HepG2 (cell line): ENCODE measurements around the gene NOC2L. TPM values are rescaled to one million over a fixed set of nuclear protein-coding genes. Genes with fewer than 3 reads are reported as not detected.

ENCODE experiments used
- E2F1 ChIP-seq: sonication (generic); formaldehyde crosslinking; IDR thresholded peaks from 2 replicates; pipeline ENCODE4 v1.5.0; 2020; ENCODE audit warnings: missing genetic modification reagents
- ELF1 ChIP-seq: sonication (generic); formaldehyde crosslinking; IDR thresholded peaks from 2 replicates; pipeline ENCODE4 v1.4.0; 2020; ENCODE audit warnings: missing genetic modification reagents
- FIP1L1 ChIP-seq: fragments of 200-400 bp; formaldehyde crosslinking; IDR thresholded peaks from 2 replicates; pipeline ENCODE4 v1.6.1; 2018; ENCODE audit warnings: low read depth, mild to moderate bottlenecking, low read length, moderate library complexity, borderline replicate concordance; ENCODE audit not compliant: insufficient read depth
- GMEB1 ChIP-seq: sonication (generic); formaldehyde crosslinking; IDR thresholded peaks from 2 replicates; pipeline ENCODE4 v1.5.1; 2020; ENCODE audit warnings: missing genetic modification reagents, mild to moderate bottlenecking, borderline replicate concordance
- HBP1 ChIP-seq: IDR thresholded peaks from 2 replicates; pipeline ENCODE4 v1.6.1; 2016; ENCODE audit warnings: low read depth, control low read depth
- MAFF ChIP-seq: IDR thresholded peaks from 2 replicates; pipeline ENCODE4 v1.6.1; 2011; ENCODE audit warnings: low read depth, low read length, improper control_type of control experiment
- NR2F6 ChIP-seq, 2 experiments: IDR thresholded peaks; 2 replicates each; pipeline ENCODE4 v1.6.1; 2016; ENCODE audit warnings: antibody characterized with exemption in 1 of 2, mild to moderate bottlenecking in 1 of 2
- RFX3 ChIP-seq: IDR thresholded peaks from 2 replicates; pipeline ENCODE4 v1.6.1; 2016; ENCODE audit warnings: missing biosample characterization, missing genetic modification reagents
- SIN3B ChIP-seq: fragments of 150-350 bp; IDR thresholded peaks from 2 replicates; pipeline ENCODE4 v1.6.1; 2014; ENCODE audit warnings: low read length
- TFDP1 ChIP-seq: IDR thresholded peaks from 2 replicates; pipeline ENCODE4 v1.6.1; 2016; ENCODE audit warnings: missing compliant biosample characterization, missing genetic modification reagents, borderline replicate concordance
- ZBTB7A ChIP-seq: sonication (generic); formaldehyde crosslinking; IDR thresholded peaks from 2 replicates; pipeline ENCODE4 v1.8.0; 2022; ENCODE audit warnings: mild to moderate bottlenecking, missing genetic modification reagents
- ZFP36 ChIP-seq: fragments of 150-350 bp; IDR thresholded peaks from 2 replicates; pipeline ENCODE4 v1.6.1; 2018; ENCODE audit warnings: borderline replicate concordance, low read length, low read depth; ENCODE audit not compliant: partially characterized antibody
- ZFP90 ChIP-seq: sonication (generic); formaldehyde crosslinking; IDR thresholded peaks from 2 replicates; pipeline ENCODE4 v1.8.0; 2022; ENCODE audit warnings: missing genetic modification reagents, mild to moderate bottlenecking, inconsistent platforms, borderline replicate concordance
- ZNF253 ChIP-seq: sonication (generic); formaldehyde crosslinking; IDR thresholded peaks from 2 replicates; pipeline ENCODE4 v1.8.0; 2022; ENCODE audit warnings: mild to moderate bottlenecking, missing genetic modification reagents, borderline replicate concordance
- ZNF329 ChIP-seq: sonication (generic); formaldehyde crosslinking; IDR thresholded peaks from 2 replicates; pipeline ENCODE4 v1.9.0; 2021; ENCODE audit warnings: low read depth, mild to moderate bottlenecking, missing genetic modification reagents
- ZNF501 ChIP-seq: sonication (generic); formaldehyde crosslinking; IDR thresholded peaks from 2 replicates; pipeline ENCODE4 v1.5.1; 2020; ENCODE audit warnings: mild to moderate bottlenecking, moderate library complexity, missing genetic modification reagents
- ZNF558 ChIP-seq: sonication (generic); formaldehyde crosslinking; IDR thresholded peaks from 2 replicates; pipeline ENCODE4 v1.9.0; 2022; ENCODE audit warnings: mild to moderate bottlenecking, missing genetic modification reagents, borderline replicate concordance
- ZNF589 ChIP-seq: sonication (generic); formaldehyde crosslinking; conservative IDR thresholded peaks from 2 replicates; pipeline ENCODE4 v1.8.0; 2022; ENCODE audit warnings: mild to moderate bottlenecking, moderate library complexity, missing genetic modification reagents
- ZNF605 ChIP-seq: sonication (generic); formaldehyde crosslinking; IDR thresholded peaks from 2 replicates; pipeline ENCODE4 v1.8.0; 2022; ENCODE audit warnings: mild to moderate bottlenecking, missing genetic modification reagents
- ZNF777 ChIP-seq: sonication (generic); formaldehyde crosslinking; IDR thresholded peaks from 2 replicates; pipeline ENCODE4 v1.4.0; 2020; ENCODE audit warnings: missing genetic modification reagents
- polyA plus RNA-seq, 8 experiments: library from polyadenylated mRNA; depleted of rRNA in 3 of 8; stranded (reverse) in 7 of 8; unstranded in 1 of 8; fragments of >200 nt; fragmentation: Illumina TruSeq in 4 of 8; extraction: Trizol in 4 of 8; gene quantifications; 2 replicates each; pipeline versions ENCODE4 v1.2.1 to v1.2.3, GENCODE V29; 2011 to 2016; ENCODE audit warnings: low read depth in 4 of 8, missing spikeins in 1 of 8, mixed read lengths in 1 of 8; ENCODE audit not compliant: insufficient read depth in 1 of 8
- total RNA-seq, 5 experiments: library from RNA; depleted of rRNA; stranded (reverse); fragments of >200 nt; fragmentation: Illumina TruSeq; extraction: Trizol; gene quantifications; 2 replicates each; pipeline ENCODE4 v1.2.3, GENCODE V29; 2016; ENCODE audit warnings: low read depth in 1 of 5

Gene NOC2L
- total and polyA plus RNA-seq, 2 of the 13 experiments (the other 11 are each of a cell fraction or from before 2014, with no cell fraction given), result 32.0 to 103 TPM

GRCh38 chr1:958823-959730 lies at the start of gene NOC2L (continued):
- TF ChIP-seq GMEB1 (CRISPR knock-in tag) (peak; percentile 80; the same call in 1 of the 2 replicates), ZFP90 (CRISPR knock-in tag) (peak; percentile 62; the same call in 1 of the 2 replicates), ZNF558 (peak; percentile 72; the same call in 1 of the 2 replicates), TFDP1 (CRISPR knock-in tag) (peak; percentile 49; the same call in 1 of the 2 replicates), ZNF253 (CRISPR knock-in tag) (no peak), NR2F6 (IDR thresholded peaks at IDR 0.05) (peak; percentile 17; the same call in 1 of the 2 replicates), NR2F6 (CRISPR knock-in tag; IDR thresholded peaks at IDR 0.05) (no peak), RFX3 (CRISPR knock-in tag) (peak; percentile 32; the same call in 1 of the 2 replicates), ZNF777 (CRISPR knock-in tag) (peak; percentile 95), ZFP36 (peak; percentile 59), ZNF589 (CRISPR knock-in tag) (peak; percentile 41; the same call in 1 of the 2 replicates), SIN3B (peak; percentile 95), E2F1 (CRISPR knock-in tag) (peak; percentile 59; the same call in 1 of the 2 replicates), ZBTB7A (no peak), ZNF501 (peak; percentile 66; the same call in 1 of the 2 replicates), HBP1 (CRISPR knock-in tag) (peak; percentile 81; the same call in 1 of the 2 replicates), ELF1 (CRISPR knock-in tag) (peak; percentile 59), FIP1L1 (no peak), ZNF329 (CRISPR knock-in tag) (peak; percentile 65), ZNF605 (peak; percentile 69; the same call in 1 of the 2 replicates), MAFF (no peak)
